ENCODE measurements around the gene TRIM52. TPM values are rescaled to one million over a fixed set of nuclear protein-coding genes. Genes with fewer than 3 reads are reported as not detected.

TRIM52 gene
- total and polyA plus RNA-seq, 9 of the 15 experiments (the other 6 are each of a cell fraction or from before 2014, with no cell fraction given): 3.3 to 21.9 (median 13.5) TPM

GRCh38 chr5:181221792-181222629, 38.9 kb downstream of the TRIM52 start (continued):
- TF ChIP-seq, protein P1, sequence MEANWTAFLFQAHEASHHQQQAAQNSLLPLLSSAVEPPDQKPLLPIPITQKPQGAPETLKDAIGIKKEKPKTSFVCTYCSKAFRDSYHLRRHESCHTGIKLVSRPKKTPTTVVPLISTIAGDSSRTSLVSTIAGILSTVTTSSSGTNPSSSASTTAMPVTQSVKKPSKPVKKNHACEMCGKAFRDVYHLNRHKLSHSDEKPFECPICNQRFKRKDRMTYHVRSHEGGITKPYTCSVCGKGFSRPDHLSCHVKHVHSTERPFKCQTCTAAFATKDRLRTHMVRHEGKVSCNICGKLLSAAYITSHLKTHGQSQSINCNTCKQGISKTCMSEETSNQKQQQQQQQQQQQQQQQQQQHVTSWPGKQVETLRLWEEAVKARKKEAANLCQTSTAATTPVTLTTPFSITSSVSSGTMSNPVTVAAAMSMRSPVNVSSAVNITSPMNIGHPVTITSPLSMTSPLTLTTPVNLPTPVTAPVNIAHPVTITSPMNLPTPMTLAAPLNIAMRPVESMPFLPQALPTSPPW (CRISPR knock-in tag; IDR thresholded peaks at IDR 0.05): peak; percentile 13; the same call in 1 of the 2 replicates
- TF ChIP-seq CBX2 (IDR thresholded peaks at IDR 0.05; ENCODE audit: insufficient read depth, low read length, poor library complexity, severe bottlenecking) (no peak), NR4A1 (CRISPR knock-in tag; IDR thresholded peaks at IDR 0.05) (0 out of 2 replicates have a peak, but pooled peaks have one; percentile 27), NR4A1 (tag; IDR thresholded peaks at IDR 0.05) (peak; percentile 21; the same call in 1 of the 2 replicates), TEAD1 (CRISPR knock-in tag; IDR thresholded peaks at IDR 0.05) (peak in 1 of 2 experiments; percentile 70; a peak in 1 of 4 replicates), ZNF707 (CRISPR knock-in tag; conservative IDR thresholded peaks at IDR 0.05) (no peak), CHD4 (IDR thresholded peaks at IDR 0.05; ENCODE audit: insufficient read depth, insufficient replicate concordance, low read depth, low read length, poor library complexity, severe bottlenecking) (peak; percentile 24), RBM14 (IDR thresholded peaks at IDR 0.05; ENCODE audit: borderline replicate concordance, insufficient read depth, low read depth, low read length) (0 out of 2 replicates have a peak, but pooled peaks have one; percentile 85), ERF (CRISPR knock-in tag; IDR thresholded peaks at IDR 0.05) (no peak), RFX5 (IDR thresholded peaks at IDR 0.05; ENCODE audit: low read depth, low read length) (peak; percentile 76; the same call in 1 of the 2 replicates), PHB2 (IDR thresholded peaks at IDR 0.05; ENCODE audit: low read depth) (peak; percentile 58), ZNF263 (CRISPR knock-in tag; IDR thresholded peaks at IDR 0.05; ENCODE audit: borderline replicate concordance) (peak; percentile 74), NR2C1 (IDR thresholded peaks at IDR 0.05) (no peak), NR2C1 (tag; IDR thresholded peaks at IDR 0.05) (0 out of 2 replicates have a peak, but pooled peaks have one; percentile 38), XRCC5 (IDR thresholded peaks at IDR 0.05; ENCODE audit: low read depth, low read length) (peak; percentile 24), FOXM1 (IDR thresholded peaks at IDR 0.05; ENCODE audit: low read depth) (no peak), FOXM1 (CRISPR knock-in tag; IDR thresholded peaks at IDR 0.05; ENCODE audit: low read depth) (peak; percentile 82), CHD1 (IDR thresholded peaks at IDR 0.05; ENCODE audit: low read length) (no peak), BRF1 (IDR thresholded peaks at IDR 0.05; ENCODE audit: borderline replicate concordance, extremely low read depth, insufficient read length) (peak; percentile 87), GTF2F1 (IDR thresholded peaks at IDR 0.05; ENCODE audit: low read depth, low read length) (0 out of 2 replicates have a peak, but pooled peaks have one; percentile 53), U2AF2 (optimal IDR thresholded peaks at IDR 0.05; ENCODE audit: low read depth, low read length) (no peak), ARID2 (IDR thresholded peaks at IDR 0.05) (no peak)
- TF ChIP-seq, protein P2, sequence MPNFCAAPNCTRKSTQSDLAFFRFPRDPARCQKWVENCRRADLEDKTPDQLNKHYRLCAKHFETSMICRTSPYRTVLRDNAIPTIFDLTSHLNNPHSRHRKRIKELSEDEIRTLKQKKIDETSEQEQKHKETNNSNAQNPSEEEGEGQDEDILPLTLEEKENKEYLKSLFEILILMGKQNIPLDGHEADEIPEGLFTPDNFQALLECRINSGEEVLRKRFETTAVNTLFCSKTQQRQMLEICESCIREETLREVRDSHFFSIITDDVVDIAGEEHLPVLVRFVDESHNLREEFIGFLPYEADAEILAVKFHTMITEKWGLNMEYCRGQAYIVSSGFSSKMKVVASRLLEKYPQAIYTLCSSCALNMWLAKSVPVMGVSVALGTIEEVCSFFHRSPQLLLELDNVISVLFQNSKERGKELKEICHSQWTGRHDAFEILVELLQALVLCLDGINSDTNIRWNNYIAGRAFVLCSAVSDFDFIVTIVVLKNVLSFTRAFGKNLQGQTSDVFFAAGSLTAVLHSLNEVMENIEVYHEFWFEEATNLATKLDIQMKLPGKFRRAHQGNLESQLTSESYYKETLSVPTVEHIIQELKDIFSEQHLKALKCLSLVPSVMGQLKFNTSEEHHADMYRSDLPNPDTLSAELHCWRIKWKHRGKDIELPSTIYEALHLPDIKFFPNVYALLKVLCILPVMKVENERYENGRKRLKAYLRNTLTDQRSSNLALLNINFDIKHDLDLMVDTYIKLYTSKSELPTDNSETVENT (CRISPR knock-in tag; IDR thresholded peaks at IDR 0.05): peak; percentile 62; the same call in 1 of the 2 replicates
